Mesenchymal stem cell (in vitro differentiated cells and primary cell): ENCODE results near the gene CAPZB.
A peak's percentile ranks its signal among the peaks of the same experiment; 100 is the strongest.

ENCODE experiments used
- DNase-seq: peaks from one replicate; pipeline ENCODE4 v3.0.0-alpha.2; 2013
- H2AFZ ChIP-seq: one replicate; pipeline ENCODE4 v1.6.1; 2013; ENCODE audit warnings: low read depth, mild to moderate bottlenecking, control low read depth, inconsistent platforms, low read length, moderate library complexity
- H2AK5ac ChIP-seq: 2 replicates; pipeline ENCODE4 v1.6.1; 2013; ENCODE audit warnings: low read length, moderate library complexity, mild to moderate bottlenecking, inconsistent platforms; ENCODE audit not compliant: severe bottlenecking
- H2BK120ac ChIP-seq: one replicate; pipeline ENCODE4 v1.6.1; 2013; ENCODE audit warnings: low read depth, mild to moderate bottlenecking, inconsistent platforms, low read length, moderate library complexity
- H2BK12ac ChIP-seq, 2 experiments: one replicate each; pipeline ENCODE4 v1.6.1; 2013; ENCODE audit warnings: inconsistent platforms in 2 of 2, low read length in 2 of 2, mild to moderate bottlenecking in 2 of 2, moderate library complexity in 2 of 2, control low read depth in 1 of 2
- H2BK15ac ChIP-seq: one replicate; pipeline ENCODE4 v1.6.1; 2013; ENCODE audit warnings: mild to moderate bottlenecking, low read depth, inconsistent platforms; ENCODE audit not compliant: poor library complexity, severe bottlenecking
- H2BK5ac ChIP-seq: 2 replicates; pipeline ENCODE4 v1.6.1; 2013; ENCODE audit warnings: low read depth, mild to moderate bottlenecking, low read length, control low read depth, inconsistent platforms; ENCODE audit not compliant: poor library complexity, severe bottlenecking
- H3K14ac ChIP-seq, 2 experiments: one replicate each; pipeline ENCODE4 v1.6.1; 2013; ENCODE audit warnings: inconsistent platforms in 2 of 2, low read length in 2 of 2, control low read depth in 1 of 2, mild to moderate bottlenecking in 1 of 2, moderate library complexity in 1 of 2
- H3K18ac ChIP-seq, 2 experiments: one replicate each; pipeline ENCODE4 v1.6.1; 2013; ENCODE audit warnings: inconsistent platforms in 2 of 2, low read length in 2 of 2, control low read depth in 1 of 2, low read depth in 1 of 2, mild to moderate bottlenecking in 1 of 2
- H3K23ac ChIP-seq, 2 experiments: one replicate each; pipeline ENCODE4 v1.6.1; 2013; ENCODE audit warnings: inconsistent platforms in 2 of 2, low read length in 2 of 2, mild to moderate bottlenecking in 2 of 2, moderate library complexity in 2 of 2, control low read depth in 1 of 2
- H3K27ac ChIP-seq: 2 replicates; pipeline ENCODE4 v1.5.1; 2013; ENCODE audit warnings: mild to moderate bottlenecking, moderate library complexity, low read length, control low read depth, inconsistent platforms; ENCODE audit not compliant: poor library complexity, severe bottlenecking
- H3K27me3 ChIP-seq, 2 experiments: 2 replicates each; pipeline versions ENCODE4 v1.6.1 to v1.7.0; 2013; ENCODE audit warnings: low read length in 2 of 2, mild to moderate bottlenecking in 2 of 2, moderate library complexity in 2 of 2, control low read depth in 1 of 2, inconsistent platforms in 1 of 2; ENCODE audit not compliant: control insufficient read depth in 1 of 2, insufficient read depth in 1 of 2
- H3K36me3 ChIP-seq, 2 experiments: 2 replicates each; pipeline versions ENCODE4 v1.6.1 to v1.7.0; 2013; ENCODE audit warnings: low read length in 2 of 2, control low read depth in 1 of 2, inconsistent platforms in 1 of 2, low read depth in 1 of 2, mild to moderate bottlenecking in 1 of 2; ENCODE audit not compliant: insufficient read depth in 2 of 2, control insufficient read depth in 1 of 2
- H3K4ac ChIP-seq, 2 experiments: one replicate each; pipeline ENCODE4 v1.6.1; 2013; ENCODE audit warnings: inconsistent platforms in 2 of 2, low read length in 2 of 2, mild to moderate bottlenecking in 2 of 2, moderate library complexity in 2 of 2, control low read depth in 1 of 2, low read depth in 1 of 2
- H3K4me1 ChIP-seq: 2 replicates; pipeline ENCODE4 v1.6.1; 2013; ENCODE audit warnings: low read depth, low read length, control low read depth; ENCODE audit not compliant: control insufficient read depth, insufficient read depth
- H3K4me2 ChIP-seq: 2 replicates; pipeline ENCODE4 v1.6.1; 2013; ENCODE audit warnings: low read length, mild to moderate bottlenecking, inconsistent platforms; ENCODE audit not compliant: poor library complexity, severe bottlenecking
- H3K4me3 ChIP-seq, 2 experiments: 2 replicates each; pipeline versions ENCODE4 v1.5.1 to v1.7.0; 2013; ENCODE audit warnings: low read length in 2 of 2, mild to moderate bottlenecking in 2 of 2, control low read depth in 1 of 2, low read depth in 1 of 2; ENCODE audit not compliant: insufficient read depth in 1 of 2
- H3K79me1 ChIP-seq: replicated peaks from 2 replicates; pipeline ENCODE4 v1.6.1; 2013; ENCODE audit warnings: mild to moderate bottlenecking, control low read depth, low read length, inconsistent platforms; ENCODE audit not compliant: poor library complexity, severe bottlenecking
- H3K9ac ChIP-seq: 2 replicates; pipeline ENCODE4 v1.7.0; 2013; ENCODE audit warnings: mild to moderate bottlenecking, low read length, moderate library complexity
- H3K9me3 ChIP-seq: 2 replicates; pipeline ENCODE4 v1.7.0; 2013; ENCODE audit warnings: mild to moderate bottlenecking, low read length; ENCODE audit not compliant: control insufficient read depth
- H4K8ac ChIP-seq: one replicate; pipeline ENCODE4 v1.6.1; 2013; ENCODE audit warnings: inconsistent platforms, mild to moderate bottlenecking, low read length, moderate library complexity
- H4K91ac ChIP-seq: one replicate; pipeline ENCODE4 v1.6.1; 2013; ENCODE audit warnings: mild to moderate bottlenecking, low read length, inconsistent platforms
- WGBS: methylation state at CpG from one replicate; pipeline ENCODE4 v1.1.7; 2013; ENCODE audit warnings: mixed read lengths; 5-methylcytosine and 5-hydroxymethylcytosine counted together

CAPZB gene

DNA sequence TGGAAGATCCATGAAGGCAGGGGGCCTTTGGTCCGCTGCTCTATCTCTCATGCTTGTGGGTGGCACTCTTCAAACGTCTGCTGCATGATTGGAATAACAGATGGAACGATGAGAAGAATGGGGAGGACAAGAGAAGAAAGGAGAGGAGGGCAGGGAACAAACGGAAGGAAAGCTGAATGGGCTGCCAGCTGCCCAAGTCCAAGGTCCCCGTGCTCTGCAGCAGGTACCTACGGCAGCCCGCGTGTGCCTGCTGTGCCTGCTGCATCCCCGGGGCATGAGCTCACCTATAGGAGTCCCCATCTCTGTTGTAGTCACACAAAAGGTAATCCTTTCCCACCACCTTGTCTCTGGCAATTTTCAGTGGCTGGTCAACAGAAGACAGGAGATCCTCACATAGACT is 100.1 kb downstream of the CAPZB start:
- no peak overlapping the region for H2BK15ac ChIP-seq
- DNase-seq, result no peak
- H3K14ac ChIP-seq, result no peak overlapping the region
- H3K18ac ChIP-seq, result no peak overlapping the region
- no peak overlapping the region for H3K23ac ChIP-seq
- H2BK120ac ChIP-seq, result no peak overlapping the region
- no peak overlapping the region for H3K4ac ChIP-seq
- H3K79me1 ChIP-seq, result peaks cover 49% of the 10 kb centered on the region
- no peak overlapping the region for H2BK12ac ChIP-seq
- no peak overlapping the region for H3K4me2 ChIP-seq
- WGBS, result 98% methylated on average over 9 of the region's 9 CpGs
- no peak overlapping the region for H3K27ac ChIP-seq
- no peak overlapping the region for H2BK5ac ChIP-seq
- peak overlapping the region; percentile 77 for H3K9ac ChIP-seq
- no peak overlapping the region for H3K4me3 ChIP-seq
- H2AK5ac ChIP-seq, result no peak overlapping the region
- H3K9me3 ChIP-seq, result no peaks in the 10 kb centered on the region
- H3K4me1 ChIP-seq, result peaks cover 23% of the 10 kb centered on the region
- H4K8ac ChIP-seq, result no peak overlapping the region
- H4K91ac ChIP-seq, result no peak overlapping the region
- H3K27me3 ChIP-seq, result no peaks in the 10 kb centered on the region
- H3K36me3 ChIP-seq, result peaks cover 30 to 47% of the 10 kb centered on the region in 2 experiments
- H2AFZ ChIP-seq, result no peak overlapping the region

DNA sequence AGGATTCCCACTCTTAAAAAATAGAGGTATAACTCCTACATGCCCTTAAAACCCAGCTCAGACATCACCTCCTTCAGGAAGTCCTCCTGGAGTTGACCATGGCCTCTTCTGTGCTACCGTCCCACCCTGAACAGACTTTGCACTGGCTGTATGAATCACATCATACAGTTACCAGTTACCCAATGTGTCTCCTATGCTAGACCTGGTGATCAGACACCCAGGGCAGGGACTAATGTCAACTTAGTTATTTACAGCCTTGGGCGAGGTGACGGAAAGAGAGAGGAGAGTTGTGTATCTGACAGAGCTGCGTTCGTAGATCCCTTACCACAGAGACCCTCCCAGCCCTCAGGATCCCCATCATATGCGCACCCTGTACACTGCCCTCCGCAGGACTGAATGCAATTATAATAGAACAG is 100.6 kb downstream of the CAPZB start:
- no peak for DNase-seq
- Histone ChIP-seq H4K91ac (no peak overlapping the region), H3K23ac (no peak overlapping the region), H3K9ac (peak overlapping the region; percentile 28), H3K4ac (no peak overlapping the region), H3K27ac (peak overlapping the region; percentile 2), H3K9me3 (no peaks in the 10 kb centered on the region), H3K18ac (no peak overlapping the region), H2BK5ac (no peak overlapping the region), H2BK12ac (no peak overlapping the region), H2BK120ac (no peak overlapping the region), H2AFZ (no peak overlapping the region), H3K4me2 (no peak overlapping the region), H2BK15ac (no peak overlapping the region), H3K14ac (no peak overlapping the region), H2AK5ac (no peak overlapping the region), H3K27me3 (no peaks in the 10 kb centered on the region), H3K36me3 (peaks cover 34 to 51% of the 10 kb centered on the region in 2 experiments), H4K8ac (no peak overlapping the region), H3K79me1 (peaks cover 49% of the 10 kb centered on the region), H3K4me3 (no peak overlapping the region), H3K4me1 (peaks cover 23% of the 10 kb centered on the region)
- 94% methylated on average over 7 of the region's 7 CpGs for WGBS

DNA sequence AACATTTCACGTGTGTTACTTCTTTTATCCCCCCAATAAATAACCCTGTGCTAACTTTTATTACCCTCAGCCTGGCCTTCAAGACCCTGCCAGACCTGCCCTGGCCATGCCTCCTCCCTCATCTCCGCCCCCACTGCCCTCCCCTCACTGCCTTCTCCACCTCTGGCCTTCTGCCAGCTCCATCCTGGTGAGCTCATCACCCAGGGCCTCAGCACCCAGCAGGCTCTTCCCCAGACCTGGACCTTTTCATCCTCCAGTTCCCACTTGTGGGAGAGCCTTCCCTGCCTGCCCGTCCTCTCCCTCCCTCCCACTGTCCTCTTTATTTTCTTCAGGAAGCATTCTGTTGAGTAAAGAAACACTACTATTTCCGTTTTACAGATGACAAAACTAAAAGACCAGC is 101.2 kb downstream of the CAPZB start:
- 75% methylated on average over 4 of the region's 4 CpGs for WGBS

DNA sequence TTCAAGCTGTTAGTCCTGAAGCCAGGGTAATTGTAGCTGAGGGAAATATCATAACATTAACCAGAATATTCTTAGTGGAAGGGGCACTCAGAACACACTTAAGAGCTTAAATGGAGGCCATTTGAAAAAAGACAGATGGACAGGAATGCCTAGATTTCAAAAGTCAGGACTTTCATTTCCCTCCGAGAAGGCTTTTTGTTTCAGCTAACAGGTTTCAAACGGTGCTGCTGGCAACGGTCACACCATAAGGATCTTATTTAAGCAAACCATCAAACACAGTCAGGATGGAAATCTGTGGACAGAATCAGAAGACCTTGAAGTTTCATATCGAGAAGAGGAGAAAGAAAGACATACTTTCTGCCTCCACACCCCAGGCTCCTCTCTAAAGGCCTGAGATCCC is 103.1 kb downstream of the CAPZB start:
- WGBS, result 96% methylated on average over 3 of the region's 4 CpGs

More for the DNA sequence above, 101.2 kb downstream of the CAPZB start:
- H2AK5ac ChIP-seq, result no peak overlapping the region
- peak overlapping the region; percentile 28 for H3K9ac ChIP-seq
- H3K23ac ChIP-seq, result no peak overlapping the region
- no peak overlapping the region for H2BK15ac ChIP-seq
- H3K18ac ChIP-seq, result no peak overlapping the region
- H3K36me3 ChIP-seq, result peaks cover 36 to 58% of the 10 kb centered on the region in 2 experiments
- H3K4me1 ChIP-seq, result peaks cover 23% of the 10 kb centered on the region
- H3K14ac ChIP-seq, result no peak overlapping the region
- no peak overlapping the region for H2BK120ac ChIP-seq
- no peak overlapping the region for H2BK12ac ChIP-seq
- no peak overlapping the region for H3K4ac ChIP-seq
- no peak for DNase-seq
- no peaks in the 10 kb centered on the region for H3K9me3 ChIP-seq
- peak overlapping the region; percentile 2 for H3K27ac ChIP-seq
- no peak overlapping the region for H4K8ac ChIP-seq
- no peaks in the 10 kb centered on the region for H3K27me3 ChIP-seq
- H2AFZ ChIP-seq, result no peak overlapping the region
- no peak overlapping the region for H3K4me3 ChIP-seq
- no peak overlapping the region for H2BK5ac ChIP-seq
- peaks cover 54% of the 10 kb centered on the region for H3K79me1 ChIP-seq
- H4K91ac ChIP-seq, result no peak overlapping the region
- no peak overlapping the region for H3K4me2 ChIP-seq

More for the DNA sequence above, 103.1 kb downstream of the CAPZB start:
- Histone ChIP-seq H3K9me3 (no peaks in the 10 kb centered on the region), H3K18ac (no peak overlapping the region), H3K4me3 (no peak overlapping the region), H2BK15ac (no peak overlapping the region), H3K36me3 (peaks cover 48 to 69% of the 10 kb centered on the region in 2 experiments), H2BK120ac (no peak overlapping the region), H3K79me1 (peaks cover 52% of the 10 kb centered on the region), H3K4me2 (no peak overlapping the region), H2AK5ac (no peak overlapping the region), H3K9ac (no peak overlapping the region), H3K23ac (no peak overlapping the region), H4K8ac (no peak overlapping the region), H3K4ac (no peak overlapping the region), H4K91ac (no peak overlapping the region), H3K14ac (no peak overlapping the region), H2AFZ (no peak overlapping the region), H3K4me1 (peaks cover 22% of the 10 kb centered on the region), H2BK12ac (no peak overlapping the region), H3K27ac (no peak overlapping the region), H3K27me3 (no peaks in the 10 kb centered on the region), H2BK5ac (no peak overlapping the region)
- no peak for DNase-seq
